Testis (tissue), 3 donors: Measurements from ENCODE around the gene PTRH1. TPM values are rescaled to one million over a fixed set of nuclear protein-coding genes. Genes with fewer than 3 reads are reported as not detected.

ENCODE experiments used
- DNase-seq: peaks from one replicate; pipeline ENCODE4 v3.0.0-alpha.2; 2019
- H3K27ac ChIP-seq, 2 donors: fragments of 200-600 bp; sonication (generic); one replicate each; pipeline ENCODE4 v1.5.1; 2019
- H3K27me3 ChIP-seq: fragments of 200-600 bp; sonication (generic); one replicate; pipeline ENCODE4 v1.5.1; 2019
- H3K36me3 ChIP-seq: fragments of 200-600 bp; sonication (generic); one replicate; pipeline ENCODE4 v1.5.1; 2017; ENCODE audit warnings: low read depth; ENCODE audit errors: missing control alignments
- H3K4me1 ChIP-seq: fragments of 200-600 bp; sonication (generic); one replicate; pipeline ENCODE4 v1.5.1; 2019
- H3K4me3 ChIP-seq, 2 donors: fragments of 200-600 bp; sonication (generic); one replicate each; pipeline ENCODE4 v1.5.1; 2017 to 2019
- H3K9me3 ChIP-seq: fragments of 200-600 bp; sonication (generic); one replicate; pipeline ENCODE4 v1.5.1; 2017
- POLR2A ChIP-seq: fragments of 450-650 bp; IDR thresholded peaks from one replicate; pipeline ENCODE4 v1.6.1; 2017; ENCODE audit warnings: antibody characterized with exemption, mild to moderate bottlenecking, moderate library complexity
- WGBS, 2 donors: methylation state at CpG; one replicate each; pipeline ENCODE4 v1.1.5; 2018; 5-methylcytosine and 5-hydroxymethylcytosine counted together
- intact Hi-C: fragments of 100-400 bp; cut with DNase I; formaldehyde crosslinking; loops from one replicate; pipeline ENCODE4 v1.15.1; 2023; ENCODE audit warnings: low total_unique reads
- polyA plus RNA-seq: library from polyadenylated mRNA; stranded (reverse); fragments of 350-450 nt; fragmentation: Illumina TruSeq; extraction: RNeasy Lipid Tissue Mini Kit (QIAGEN cat#74804); gene quantifications from one replicate; pipeline ENCODE4 v1.2.3, GENCODE V29; 2014; ENCODE audit warnings: low read depth, low replicate concordance; ENCODE audit not compliant: insufficient read depth
- total RNA-seq, 2 donors: library from RNA; depleted of rRNA; stranded (reverse); fragments of >200 nt; gene quantifications; one replicate each; pipeline ENCODE4 v1.2.3, GENCODE V29; 2016
- TF ChIP-seq, protein P1 (sequence below), 3 experiments: fragments of 450-650 bp in 2 of 3; fragments of 200-600 bp in 1 of 3; sonication (generic) in 1 of 3; IDR thresholded peaks; one replicate each; pipeline ENCODE4 v1.5.1; 2016 to 2019; ENCODE audit warnings: antibody characterized with exemption in 3 of 3, mild to moderate bottlenecking in 2 of 3, moderate library complexity in 1 of 3

Gene PTRH1
- total and polyA plus RNA-seq, 3 donors from 2014 or later, result 18.2 to 24.5 (median 19.0) TPM

DNA sequence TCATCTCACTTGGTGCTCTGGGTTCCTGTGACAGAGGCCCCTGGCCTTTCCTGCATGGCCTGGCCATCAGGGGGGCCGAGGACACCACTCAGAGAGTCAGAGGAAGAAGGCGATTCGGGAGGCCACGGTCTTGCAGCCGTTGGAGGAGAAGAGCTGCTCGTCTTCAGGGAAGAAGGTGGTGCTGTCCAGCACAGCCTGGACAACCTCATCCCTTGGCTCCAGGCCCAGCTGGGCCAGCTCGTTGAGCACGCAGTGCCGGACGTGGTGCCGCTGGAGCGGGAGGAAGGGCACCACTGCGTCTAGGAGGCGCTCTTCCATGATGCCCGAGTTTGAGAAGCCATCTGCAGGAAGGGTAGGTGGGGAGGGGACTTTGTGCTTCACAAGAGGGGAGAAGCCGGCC lies 16.5 kb upstream of the PTRH1 start:
- intact Hi-C loops, result loop anchor here (5.0 to 10.0 kb wide), 2 partner anchors 140 to 143 kb away; partner anchors contain the start of gene AK1
- 48 to 54% methylated on average over 4 to 16 of the region's 16 CpGs for WGBS, 2 donors
- DNase-seq, result peak; percentile 59
- TF ChIP-seq, protein P1, sequence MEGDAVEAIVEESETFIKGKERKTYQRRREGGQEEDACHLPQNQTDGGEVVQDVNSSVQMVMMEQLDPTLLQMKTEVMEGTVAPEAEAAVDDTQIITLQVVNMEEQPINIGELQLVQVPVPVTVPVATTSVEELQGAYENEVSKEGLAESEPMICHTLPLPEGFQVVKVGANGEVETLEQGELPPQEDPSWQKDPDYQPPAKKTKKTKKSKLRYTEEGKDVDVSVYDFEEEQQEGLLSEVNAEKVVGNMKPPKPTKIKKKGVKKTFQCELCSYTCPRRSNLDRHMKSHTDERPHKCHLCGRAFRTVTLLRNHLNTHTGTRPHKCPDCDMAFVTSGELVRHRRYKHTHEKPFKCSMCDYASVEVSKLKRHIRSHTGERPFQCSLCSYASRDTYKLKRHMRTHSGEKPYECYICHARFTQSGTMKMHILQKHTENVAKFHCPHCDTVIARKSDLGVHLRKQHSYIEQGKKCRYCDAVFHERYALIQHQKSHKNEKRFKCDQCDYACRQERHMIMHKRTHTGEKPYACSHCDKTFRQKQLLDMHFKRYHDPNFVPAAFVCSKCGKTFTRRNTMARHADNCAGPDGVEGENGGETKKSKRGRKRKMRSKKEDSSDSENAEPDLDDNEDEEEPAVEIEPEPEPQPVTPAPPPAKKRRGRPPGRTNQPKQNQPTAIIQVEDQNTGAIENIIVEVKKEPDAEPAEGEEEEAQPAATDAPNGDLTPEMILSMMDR (IDR thresholded peaks at IDR 0.05), result no peak
- no peak for TF ChIP-seq POLR2A
- H3K4me3 ChIP-seq, result no peak overlapping the region
- H3K9me3 ChIP-seq, result no peaks in the 10 kb centered on the region
- H3K36me3 ChIP-seq, result no peaks in the 10 kb centered on the region
- H3K4me1 ChIP-seq, result peaks cover 35% of the 10 kb centered on the region
- no peak overlapping the region for H3K27ac ChIP-seq
- no peaks in the 10 kb centered on the region for H3K27me3 ChIP-seq

DNA sequence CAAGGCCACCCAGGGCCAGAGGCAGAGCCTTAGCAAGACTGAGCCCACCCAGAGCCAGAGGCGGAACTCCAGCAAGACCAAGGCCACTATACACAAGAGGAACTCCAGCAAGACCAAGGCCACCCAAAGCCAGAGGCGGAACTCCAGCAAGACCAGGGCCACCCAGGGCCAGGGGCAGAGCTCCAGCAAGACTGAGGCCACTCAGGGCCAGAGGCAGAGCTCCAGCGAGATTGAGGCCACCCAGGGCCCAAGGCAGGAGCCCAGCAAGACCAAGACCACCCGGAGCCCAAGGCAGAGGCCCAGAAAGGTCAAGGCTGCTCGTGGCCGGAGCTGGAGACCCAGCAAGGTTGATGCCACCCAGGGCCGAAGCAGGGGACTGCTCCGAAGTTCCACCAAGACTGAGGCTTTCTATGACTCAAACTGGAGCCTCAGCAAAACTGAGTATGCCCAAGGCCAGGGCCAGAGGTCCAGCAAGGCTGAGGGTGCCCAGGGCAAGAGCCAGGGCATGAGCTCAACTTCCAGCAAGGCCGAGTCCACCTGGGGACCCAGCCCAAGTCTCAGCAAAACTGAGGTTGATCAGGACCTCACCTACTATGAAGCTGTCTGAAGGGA lies 15.4 kb upstream of the PTRH1 start:
- intact Hi-C loops, result loop anchor here (5.0 to 10.0 kb wide), 2 partner anchors 139 to 144 kb away; partner anchors contain the start of gene AK1
- Histone ChIP-seq H3K27ac (peak overlapping the region in 1 of 2 donors; percentile 7), H3K4me3 (no peak overlapping the region), H3K9me3 (no peaks in the 10 kb centered on the region), H3K36me3 (no peaks in the 10 kb centered on the region), H3K27me3 (no peaks in the 10 kb centered on the region), H3K4me1 (peaks cover 35% of the 10 kb centered on the region)
- TF ChIP-seq, protein P1 (IDR thresholded peaks at IDR 0.05), result no peak
- WGBS, 2 donors, result 62 to 67% methylated on average over 3 to 9 of the region's 9 CpGs
- DNase-seq, result peak; percentile 49

DNA sequence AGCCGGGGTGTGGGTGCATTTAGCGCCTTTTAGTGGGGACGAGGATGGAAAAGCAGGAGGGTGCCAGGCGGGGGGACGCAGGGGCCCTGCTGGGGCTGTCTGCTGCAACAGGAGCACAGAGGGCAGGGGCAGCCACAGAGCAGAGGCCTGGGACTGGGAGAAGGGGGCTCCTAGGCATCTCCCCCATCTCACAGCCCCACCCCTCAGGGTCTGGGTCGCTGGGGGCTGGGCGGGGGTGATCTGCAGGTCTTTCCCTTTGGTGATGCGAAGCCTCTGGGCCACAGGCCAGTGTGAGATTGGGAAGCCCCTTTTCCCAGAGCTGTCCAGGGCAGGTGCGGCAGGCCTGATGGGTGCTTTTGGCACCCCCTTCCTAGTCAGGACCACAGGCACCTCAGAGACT lies 14.8 kb upstream of the PTRH1 start:
- Histone ChIP-seq H3K4me1 (peaks cover 35% of the 10 kb centered on the region), H3K27me3 (no peaks in the 10 kb centered on the region), H3K9me3 (no peaks in the 10 kb centered on the region), H3K36me3 (no peaks in the 10 kb centered on the region), H3K27ac (no peak overlapping the region), H3K4me3 (no peak overlapping the region)
- DNase-seq, result no peak
- intact Hi-C loops, result loop anchor here (5.0 to 10.0 kb wide), 2 partner anchors 138 to 145 kb away; partner anchors contain the start of gene AK1
- 84 to 96% methylated on average over 8 to 9 of the region's 9 CpGs for WGBS, 2 donors
- TF ChIP-seq POLR2A, result no peak
- TF ChIP-seq, protein P1 (IDR thresholded peaks at IDR 0.05), result no peak

DNA sequence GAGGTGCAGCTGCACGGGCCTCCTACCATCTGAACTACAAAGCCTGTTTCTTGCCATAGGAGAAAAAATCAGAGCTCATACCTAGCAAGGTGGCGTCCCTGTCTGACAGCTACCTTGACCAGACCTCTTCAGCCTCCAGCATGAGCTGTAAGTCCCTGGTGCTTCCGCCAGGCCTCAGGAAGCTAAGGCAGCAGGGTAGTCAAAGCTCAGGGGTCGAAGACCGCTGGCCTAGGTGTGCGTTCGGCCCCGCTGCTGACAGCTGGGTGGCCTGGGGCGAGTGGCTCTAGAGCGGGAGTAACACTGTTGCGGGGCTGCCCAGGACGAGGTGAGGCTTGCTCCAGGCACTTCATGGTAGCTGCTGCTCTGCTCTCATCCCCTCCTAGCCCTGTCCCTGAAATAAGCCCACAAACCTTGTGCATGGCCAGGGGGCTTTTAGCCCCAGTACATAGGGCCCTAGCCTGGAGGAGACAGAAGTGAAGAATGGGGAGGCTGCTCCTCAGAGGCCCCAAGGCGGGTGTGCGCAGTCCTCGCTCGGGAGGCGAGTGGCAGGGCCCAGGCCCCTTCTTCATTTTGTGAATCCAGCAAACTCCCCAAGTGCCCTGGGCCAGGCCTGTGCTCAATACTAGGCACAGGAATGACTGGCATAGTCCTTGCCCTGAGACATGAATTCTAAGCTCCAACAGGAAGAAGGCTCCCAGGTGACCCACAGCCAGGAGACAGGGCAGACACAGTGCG lies 14.2 kb upstream of the PTRH1 start:
- intact Hi-C loops, result loop anchor here (5.0 to 10.0 kb wide), 2 partner anchors 137 to 145 kb away; partner anchors contain the start of gene AK1
- no peak for TF ChIP-seq POLR2A
- TF ChIP-seq, protein P1 (IDR thresholded peaks at IDR 0.05), result no peak
- H3K4me1 ChIP-seq, result peaks cover 38% of the 10 kb centered on the region
- no peaks in the 10 kb centered on the region for H3K27me3 ChIP-seq
- no peaks in the 10 kb centered on the region for H3K9me3 ChIP-seq
- no peak overlapping the region for H3K4me3 ChIP-seq
- no peak for DNase-seq
- no peaks in the 10 kb centered on the region for H3K36me3 ChIP-seq
- H3K27ac ChIP-seq, result no peak overlapping the region
- 90% methylated on average over 3 to 18 of the region's 18 CpGs for WGBS, 2 donors
